HepG2 (cell line): ENCODE data around the gene GSDMA. TPM values are rescaled to one million over a fixed set of nuclear protein-coding genes. Genes with fewer than 3 reads are reported as not detected.

Experiments used
- CC2D1A ChIP-seq: sonication (generic); formaldehyde crosslinking; IDR thresholded peaks from 2 replicates; pipeline ENCODE4 v1.8.1; 2023; ENCODE audit warnings: mild to moderate bottlenecking, missing genetic modification reagents
- JUN ChIP-seq: sonication (generic); formaldehyde crosslinking; IDR thresholded peaks from 2 replicates; pipeline ENCODE4 v1.4.0; 2020; ENCODE audit warnings: mild to moderate bottlenecking, missing genetic modification reagents
- MLX ChIP-seq: IDR thresholded peaks from 2 replicates; pipeline ENCODE4 v1.6.1; 2016
- MYC ChIP-seq: sonication (generic); formaldehyde crosslinking; IDR thresholded peaks from 2 replicates; pipeline ENCODE4 v1.9.0; 2021; ENCODE audit warnings: missing genetic modification reagents, borderline replicate concordance
- TAF15 ChIP-seq: fragments of 200-400 bp; formaldehyde crosslinking; IDR thresholded peaks from one replicate; pipeline ENCODE4 v1.6.1; 2018; ENCODE audit warnings: mild to moderate bottlenecking, low read depth, low read length; ENCODE audit not compliant: poor library complexity, severe bottlenecking
- TSC22D2 ChIP-seq: sonication (generic); formaldehyde crosslinking; IDR thresholded peaks from 2 replicates; pipeline ENCODE4 v1.5.1; 2020; ENCODE audit warnings: missing genetic modification reagents, mild to moderate bottlenecking, borderline replicate concordance
- ZBTB33 ChIP-seq: sonication (generic); formaldehyde crosslinking; IDR thresholded peaks from 2 replicates; pipeline ENCODE4 v1.4.0; 2020; ENCODE audit warnings: missing genetic modification reagents
- ZBTB34 ChIP-seq: sonication (generic); formaldehyde crosslinking; IDR thresholded peaks from 2 replicates; pipeline ENCODE4 v1.8.0; 2022; ENCODE audit warnings: mild to moderate bottlenecking, missing genetic modification reagents
- ZNF143 ChIP-seq: sonication (generic); formaldehyde crosslinking; IDR thresholded peaks from 2 replicates; pipeline ENCODE4 v1.4.0; 2020; ENCODE audit warnings: missing genetic modification reagents
- ZNF274 ChIP-seq: sonication (generic); formaldehyde crosslinking; IDR thresholded peaks from 2 replicates; pipeline ENCODE4 v1.5.1; 2020; ENCODE audit warnings: mild to moderate bottlenecking, missing genetic modification reagents
- ZNF280D ChIP-seq: sonication (generic); formaldehyde crosslinking; IDR thresholded peaks from 2 replicates; pipeline ENCODE4 v1.5.1; 2020; ENCODE audit warnings: mild to moderate bottlenecking, missing genetic modification reagents
- ZNF615 ChIP-seq: sonication (generic); formaldehyde crosslinking; IDR thresholded peaks from 2 replicates; pipeline ENCODE4 v1.5.0; 2020; ENCODE audit warnings: mild to moderate bottlenecking, missing genetic modification reagents, borderline replicate concordance
- ZNF737 ChIP-seq: sonication (generic); formaldehyde crosslinking; IDR thresholded peaks from 2 replicates; pipeline ENCODE4 v1.5.0; 2020; ENCODE audit warnings: missing genetic modification reagents, mild to moderate bottlenecking, borderline replicate concordance
- ZNF850 ChIP-seq: sonication (generic); formaldehyde crosslinking; conservative IDR thresholded peaks from 2 replicates; pipeline ENCODE4 v1.9.0; 2021; ENCODE audit warnings: mild to moderate bottlenecking, missing genetic modification reagents
- polyA plus RNA-seq, 8 experiments: library from polyadenylated mRNA; depleted of rRNA in 3 of 8; stranded (reverse) in 7 of 8; unstranded in 1 of 8; fragments of >200 nt; fragmentation: Illumina TruSeq in 4 of 8; extraction: Trizol in 4 of 8; gene quantifications; 2 replicates each; pipeline versions ENCODE4 v1.2.1 to v1.2.3, GENCODE V29; 2011 to 2016; ENCODE audit warnings: low read depth in 4 of 8, missing spikeins in 1 of 8, mixed read lengths in 1 of 8; ENCODE audit not compliant: insufficient read depth in 1 of 8
- total RNA-seq, 5 experiments: library from RNA; depleted of rRNA; stranded (reverse); fragments of >200 nt; fragmentation: Illumina TruSeq; extraction: Trizol; gene quantifications; 2 replicates each; pipeline ENCODE4 v1.2.3, GENCODE V29; 2016; ENCODE audit warnings: low read depth in 1 of 5
- TF ChIP-seq, protein P1 (sequence below): sonication (generic); formaldehyde crosslinking; IDR thresholded peaks from 2 replicates; pipeline ENCODE4 v1.9.0; 2022; ENCODE audit warnings: missing genetic modification reagents, mild to moderate bottlenecking, borderline replicate concordance
- TF ChIP-seq, protein P2 (sequence below): sonication (generic); formaldehyde crosslinking; IDR thresholded peaks from 2 replicates; pipeline ENCODE4 v1.4.0; 2020; ENCODE audit warnings: mild to moderate bottlenecking, missing genetic modification reagents
- TF ChIP-seq, protein P3 (sequence below): sonication (generic); formaldehyde crosslinking; conservative IDR thresholded peaks from 2 replicates; pipeline ENCODE4 v1.4.0; 2020; ENCODE audit warnings: missing genetic modification reagents

GSDMA gene
- total and polyA plus RNA-seq, 2 of the 13 experiments (the other 11 are each of a cell fraction or from before 2014, with no cell fraction given) = not detected

GRCh38 chr17:39923836-39924690 lies 38.7 kb upstream of the GSDMA start (continued):
- TF ChIP-seq, protein P1, sequence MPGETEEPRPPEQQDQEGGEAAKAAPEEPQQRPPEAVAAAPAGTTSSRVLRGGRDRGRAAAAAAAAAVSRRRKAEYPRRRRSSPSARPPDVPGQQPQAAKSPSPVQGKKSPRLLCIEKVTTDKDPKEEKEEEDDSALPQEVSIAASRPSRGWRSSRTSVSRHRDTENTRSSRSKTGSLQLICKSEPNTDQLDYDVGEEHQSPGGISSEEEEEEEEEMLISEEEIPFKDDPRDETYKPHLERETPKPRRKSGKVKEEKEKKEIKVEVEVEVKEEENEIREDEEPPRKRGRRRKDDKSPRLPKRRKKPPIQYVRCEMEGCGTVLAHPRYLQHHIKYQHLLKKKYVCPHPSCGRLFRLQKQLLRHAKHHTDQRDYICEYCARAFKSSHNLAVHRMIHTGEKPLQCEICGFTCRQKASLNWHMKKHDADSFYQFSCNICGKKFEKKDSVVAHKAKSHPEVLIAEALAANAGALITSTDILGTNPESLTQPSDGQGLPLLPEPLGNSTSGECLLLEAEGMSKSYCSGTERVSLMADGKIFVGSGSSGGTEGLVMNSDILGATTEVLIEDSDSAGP = peak; percentile 93
- TF ChIP-seq MYC (CRISPR knock-in tag) = peak; percentile 95
- TF ChIP-seq JUN = peak; percentile 94
- TF ChIP-seq ZNF274 (CRISPR knock-in tag) = peak; percentile 90
- no peak for TF ChIP-seq ZNF737
- TF ChIP-seq, protein P2, sequence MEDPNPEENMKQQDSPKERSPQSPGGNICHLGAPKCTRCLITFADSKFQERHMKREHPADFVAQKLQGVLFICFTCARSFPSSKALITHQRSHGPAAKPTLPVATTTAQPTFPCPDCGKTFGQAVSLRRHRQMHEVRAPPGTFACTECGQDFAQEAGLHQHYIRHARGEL (CRISPR knock-in tag) = no peak
- no peak for TF ChIP-seq ZNF850 (CRISPR knock-in tag)
- peak; percentile 54; the same call in 1 of the 2 replicates for TF ChIP-seq ZNF615 (CRISPR knock-in tag)
- TF ChIP-seq ZBTB33 (CRISPR knock-in tag) = peak; percentile 80; the same call in 1 of the 2 replicates
- peak; percentile 78 for TF ChIP-seq ZNF143 (CRISPR knock-in tag)
- TF ChIP-seq CC2D1A = 0 out of 2 replicates have a peak, but pooled peaks have one; percentile 67
- TF ChIP-seq MLX = peak; percentile 93
- TF ChIP-seq ZNF280D (CRISPR knock-in tag) = peak; percentile 71; the same call in 1 of the 2 replicates
- peak; percentile 68; the same call in 1 of the 2 replicates for TF ChIP-seq ZBTB34 (CRISPR knock-in tag)
- no peak for TF ChIP-seq TAF15
- TF ChIP-seq TSC22D2 (CRISPR knock-in tag) = peak; percentile 76; the same call in 1 of the 2 replicates
- TF ChIP-seq, protein P3, sequence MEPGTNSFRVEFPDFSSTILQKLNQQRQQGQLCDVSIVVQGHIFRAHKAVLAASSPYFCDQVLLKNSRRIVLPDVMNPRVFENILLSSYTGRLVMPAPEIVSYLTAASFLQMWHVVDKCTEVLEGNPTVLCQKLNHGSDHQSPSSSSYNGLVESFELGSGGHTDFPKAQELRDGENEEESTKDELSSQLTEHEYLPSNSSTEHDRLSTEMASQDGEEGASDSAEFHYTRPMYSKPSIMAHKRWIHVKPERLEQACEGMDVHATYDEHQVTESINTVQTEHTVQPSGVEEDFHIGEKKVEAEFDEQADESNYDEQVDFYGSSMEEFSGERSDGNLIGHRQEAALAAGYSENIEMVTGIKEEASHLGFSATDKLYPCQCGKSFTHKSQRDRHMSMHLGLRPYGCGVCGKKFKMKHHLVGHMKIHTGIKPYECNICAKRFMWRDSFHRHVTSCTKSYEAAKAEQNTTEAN (CRISPR knock-in tag) = peak; percentile 96
